HT-29 (cell line): ENCODE measurements around the gene C10orf90. TPM values are rescaled to one million over a fixed set of nuclear protein-coding genes. Genes with fewer than 3 reads are reported as not detected.
A peak's percentile ranks its signal among the peaks of the same experiment; 100 is the strongest.

Experiments
- DNase-seq: peaks from one replicate; pipeline ENCODE4 v3.0.0-alpha.2; 2015; ENCODE audit warnings: low spot score
- total RNA-seq: library from RNA; depleted of rRNA; stranded (reverse); fragments of >200 nt; shearing (Covaris generic); gene quantifications from 2 replicates; pipeline ENCODE4 v1.2.3, GENCODE V29; 2014

The C10orf90 gene
- total RNA-seq, 1 experiment from 2014 or later = not detected

- DNase-seq = no peak
Measured at GRCh38 chr10:126429275-126429674, 241.2 kb downstream of the C10orf90 start.

DNA sequence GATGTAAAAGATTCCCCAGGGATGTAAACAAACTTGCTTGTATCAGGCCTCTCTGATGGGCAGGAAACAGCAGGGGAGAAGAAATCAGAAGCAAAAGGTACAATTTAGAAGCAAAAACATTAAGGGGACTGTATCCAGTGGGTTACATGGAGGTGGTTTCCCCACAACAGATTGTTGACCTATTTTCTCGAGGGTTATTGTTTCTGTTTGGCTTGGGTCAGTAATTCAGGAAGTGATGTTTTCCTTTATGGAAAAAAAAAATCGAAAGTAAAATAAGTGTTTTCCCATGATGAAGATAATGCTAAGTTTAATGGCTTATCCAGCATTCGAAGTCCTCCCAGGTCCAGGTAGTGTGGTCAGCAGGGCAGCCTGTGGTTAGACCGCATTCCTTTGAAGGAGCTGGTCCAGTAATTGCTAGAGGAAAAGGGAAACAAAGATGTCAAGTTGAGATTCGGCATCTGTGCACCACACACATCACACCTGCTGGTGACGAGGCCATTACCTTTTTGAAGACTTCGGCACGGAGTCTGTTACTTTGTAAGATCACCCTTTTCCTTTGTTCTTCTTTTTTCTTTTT lies 244.9 kb downstream of the C10orf90 start:
- DNase-seq = peak; percentile 46

- no peak for DNase-seq
Measured at GRCh38 chr10:126425032-126425431, 245.5 kb downstream of the C10orf90 start.

DNA sequence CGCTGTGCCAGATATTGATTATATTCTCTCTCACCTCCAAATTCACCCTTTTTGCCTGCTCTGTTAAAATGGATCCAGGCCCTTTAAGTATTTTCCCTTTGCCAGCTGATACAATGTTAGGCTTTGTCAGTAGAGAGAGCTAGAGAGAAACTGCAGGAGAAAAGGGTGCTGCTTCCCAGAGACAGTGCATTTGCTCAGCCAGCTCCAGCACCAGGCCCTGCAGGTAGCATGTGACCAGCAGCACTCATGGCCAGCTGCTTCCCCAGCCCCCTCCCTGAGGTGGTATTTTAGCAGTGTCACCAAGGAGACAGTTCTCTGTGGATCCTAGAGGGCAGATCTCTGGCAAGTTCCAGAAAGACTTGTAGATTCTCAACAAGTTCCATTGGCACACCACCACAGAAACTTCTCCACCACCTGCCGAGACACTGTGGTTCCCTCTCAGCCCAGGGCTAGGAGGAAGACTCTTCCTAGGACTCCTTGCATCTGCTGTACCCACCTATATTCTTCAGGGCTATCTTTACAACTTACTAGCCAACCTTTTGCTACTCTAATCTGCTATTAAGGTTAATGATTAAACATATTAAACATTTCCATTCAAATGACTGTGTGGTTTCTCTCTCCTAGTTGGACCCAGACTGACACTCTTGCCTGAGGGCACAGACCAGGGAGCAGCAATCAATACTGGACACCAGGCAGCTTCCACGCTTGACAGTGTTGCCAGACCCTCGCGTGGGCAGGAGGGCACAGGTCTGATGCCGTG lies 246.6 kb downstream of the C10orf90 start:
- DNase-seq = peak; percentile 40

DNA sequence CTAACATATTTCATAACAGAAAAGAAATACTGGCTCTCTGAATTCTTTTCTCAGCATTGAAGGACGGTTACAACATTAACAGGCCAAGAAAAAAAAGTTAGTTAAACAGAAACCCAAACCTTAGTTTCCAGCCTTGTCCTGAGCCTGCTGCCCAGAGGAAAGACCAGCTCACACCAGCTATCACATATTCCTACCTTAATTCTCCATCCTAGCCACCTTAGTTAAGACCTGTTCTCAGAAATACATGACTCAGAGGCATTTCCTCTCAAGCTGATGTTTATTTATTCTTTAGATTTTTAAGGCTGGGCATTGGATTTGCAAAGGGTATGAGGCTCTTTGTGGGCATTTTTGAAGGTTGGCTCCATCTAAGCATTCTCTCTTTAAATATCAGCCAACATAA lies 247.9 kb downstream of the C10orf90 start:
- no peak for DNase-seq

- no peak for DNase-seq
Measured at GRCh38 chr10:126421756-126422256, 248.7 kb downstream of the C10orf90 start.

DNA sequence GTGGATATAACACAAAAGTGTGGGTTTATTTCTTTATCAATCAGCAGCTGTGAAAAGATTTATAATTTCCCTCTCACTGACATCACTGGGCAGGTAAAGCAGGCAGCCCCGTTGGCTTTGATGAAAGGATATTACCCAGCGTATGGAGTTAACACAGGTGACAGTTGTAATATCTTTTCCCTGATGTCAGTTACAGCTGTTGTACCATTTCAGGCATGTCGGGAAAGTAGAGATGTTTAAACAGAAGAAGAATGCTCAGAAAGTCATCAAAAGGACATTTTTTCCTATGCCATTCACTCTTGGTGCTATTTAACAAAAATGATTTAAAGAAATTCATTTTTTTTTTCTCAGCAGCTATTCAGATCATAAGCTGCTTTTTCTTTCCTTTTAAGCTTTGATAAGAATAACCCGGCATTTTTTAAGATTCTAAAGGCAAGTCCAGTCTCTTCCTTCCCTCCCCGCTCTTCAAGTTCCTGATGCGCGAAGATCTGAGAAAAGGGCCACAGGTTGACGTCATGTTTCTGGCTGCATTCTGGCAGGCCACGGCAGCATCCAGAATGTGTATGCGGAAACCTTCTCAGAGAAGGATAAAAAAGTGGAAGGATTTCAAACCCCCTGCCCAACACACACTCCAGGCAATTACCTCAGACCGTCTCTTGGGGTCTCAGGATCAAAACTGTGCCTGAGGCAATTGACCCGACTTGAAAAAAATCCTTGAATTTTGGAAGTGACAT lies 249.8 kb downstream of the C10orf90 start:
- DNase-seq = no peak

DNA sequence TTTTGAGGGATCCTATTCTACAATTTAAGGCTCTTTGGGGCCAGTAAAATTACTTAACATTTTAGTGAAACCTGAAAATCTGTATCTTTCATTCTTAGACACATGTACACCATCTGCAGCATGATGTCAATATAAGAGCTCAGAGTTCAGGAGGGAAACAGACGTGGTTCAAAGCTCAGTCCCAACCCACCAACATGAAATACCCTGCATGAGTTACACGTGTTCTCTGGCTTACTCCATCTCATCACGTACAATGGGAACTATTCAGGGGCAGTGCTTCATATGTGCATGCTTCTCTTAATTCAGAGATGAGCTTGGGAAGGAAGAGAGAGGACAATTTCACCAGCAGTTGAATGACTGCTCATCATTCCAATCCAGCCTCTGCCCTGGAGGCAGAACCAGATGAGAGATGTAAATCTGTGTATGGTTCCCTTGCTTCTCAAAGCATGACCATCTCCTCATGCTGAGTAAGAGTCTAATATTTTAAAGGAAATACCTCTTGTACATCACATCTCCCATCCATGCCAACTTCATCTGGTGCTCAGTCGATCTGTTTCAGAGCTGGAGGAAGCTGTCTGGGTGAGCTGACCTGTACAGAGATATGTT lies 253.2 kb downstream of the C10orf90 start:
- no peak for DNase-seq

DNA sequence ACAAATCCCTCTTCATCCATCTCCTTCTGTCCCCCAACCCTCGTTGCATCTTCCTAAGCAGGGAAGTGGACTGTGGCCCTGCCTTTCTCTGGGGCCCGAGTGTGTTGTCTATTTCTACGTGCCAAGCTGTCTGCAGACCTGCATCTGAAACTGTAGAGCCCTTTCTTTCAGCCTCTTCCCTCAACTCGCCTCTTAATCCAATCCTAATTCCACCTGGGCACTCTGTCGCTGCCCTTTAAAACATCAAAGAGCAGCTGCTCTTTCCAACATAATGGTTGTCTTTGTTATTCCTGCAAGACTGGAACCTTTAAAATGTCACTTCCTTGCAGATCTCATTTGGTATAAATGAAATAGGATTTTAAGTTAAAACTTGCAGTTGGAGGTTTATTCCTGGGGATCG lies 260.7 kb downstream of the C10orf90 start:
- DNase-seq = no peak

- DNase-seq = no peak
Measured at GRCh38 chr10:126408953-126409641, 261.4 kb downstream of the C10orf90 start.

GRCh38 chr10:126407831-126408230 lies 262.7 kb downstream of the C10orf90 start:
- DNase-seq = no peak

- DNase-seq = no peak
Measured at GRCh38 chr10:126405239-126405775, 265.2 kb downstream of the C10orf90 start.

- no peak for DNase-seq
Measured at GRCh38 chr10:126402721-126403695, 267.5 kb downstream of the C10orf90 start.

DNA sequence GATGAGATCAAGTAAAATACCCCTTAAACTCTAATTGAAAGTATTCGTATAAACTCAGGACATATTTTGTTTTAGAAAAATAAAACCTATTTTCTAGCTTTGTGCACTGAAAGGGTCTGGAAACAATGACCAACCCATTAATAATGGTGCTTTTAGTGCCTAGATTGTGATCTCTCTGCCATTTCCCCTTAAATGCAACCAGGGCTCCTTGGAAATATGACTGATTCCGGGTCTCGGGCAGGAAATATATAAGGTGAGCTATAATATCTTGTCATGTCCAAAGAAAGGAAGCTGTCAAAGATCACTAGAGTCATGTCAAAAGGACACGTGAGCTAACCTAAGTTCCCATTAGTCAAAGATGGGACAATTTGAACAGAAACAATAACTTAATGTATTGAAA lies 269.9 kb downstream of the C10orf90 start:
- no peak for DNase-seq

DNA sequence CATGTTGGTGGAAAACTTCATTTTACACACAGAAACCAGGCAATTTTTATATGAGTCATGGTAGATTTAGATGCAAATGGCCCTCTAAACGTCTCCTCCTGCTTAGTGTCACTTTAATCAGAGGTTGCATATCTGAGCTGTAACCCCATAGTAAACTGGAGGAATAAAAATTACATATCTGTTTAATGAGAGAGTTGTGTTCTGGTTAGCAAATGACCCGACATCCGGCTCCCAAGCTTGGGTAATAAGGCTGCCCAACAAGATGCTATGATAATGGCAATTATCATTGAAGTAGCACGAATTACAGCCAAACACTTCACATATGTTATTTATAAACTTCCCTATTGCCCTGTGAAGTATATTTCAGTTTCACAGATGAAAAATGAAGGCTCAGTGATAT lies 271.6 kb downstream of the C10orf90 start:
- no peak for DNase-seq

- DNase-seq = no peak
Measured at GRCh38 chr10:126398383-126398743, 272.1 kb downstream of the C10orf90 start.

DNA sequence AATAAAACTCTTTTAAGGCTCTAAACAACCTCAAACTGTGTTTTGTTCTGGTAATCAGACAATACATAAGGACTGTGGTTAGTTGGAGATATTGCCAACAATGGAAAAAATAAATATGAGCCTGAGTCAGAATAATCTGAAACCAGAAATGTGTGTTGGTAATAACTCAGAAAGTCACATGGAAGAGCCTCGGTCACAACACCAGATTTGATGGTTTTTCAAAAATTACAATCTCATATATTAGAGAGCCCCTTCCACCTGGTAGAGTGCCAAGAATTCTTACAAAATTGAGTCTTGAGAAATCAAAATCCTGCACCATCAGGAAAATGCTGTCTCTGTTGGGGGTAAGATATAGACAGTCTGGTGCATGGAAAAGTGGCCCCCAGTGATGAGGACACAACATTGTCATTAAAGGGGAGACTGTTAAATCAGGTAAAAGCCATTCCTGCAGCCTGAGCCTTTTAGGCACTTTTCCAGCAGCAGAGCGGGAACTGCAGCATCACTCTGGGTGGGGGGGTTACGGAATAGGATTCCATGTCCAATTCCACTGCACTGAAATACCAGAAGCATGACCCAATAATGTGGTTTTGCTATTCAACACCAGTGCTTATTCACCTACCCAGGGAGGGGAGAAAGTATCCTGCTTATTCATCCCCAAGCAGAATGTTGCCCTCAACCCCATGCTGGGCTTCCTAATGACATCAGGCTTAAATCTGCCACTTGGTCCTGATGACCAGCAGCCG lies 272.7 kb downstream of the C10orf90 start:
- DNase-seq = no peak

- DNase-seq = no peak
Measured at GRCh38 chr10:126397156-126397555, 273.3 kb downstream of the C10orf90 start.

GRCh38 chr10:126394948-126395347 lies 275.5 kb downstream of the C10orf90 start:
- no peak for DNase-seq
